Neural cell (in vitro differentiated cells): Measurements from ENCODE around the gene GSTM3. TPM values are rescaled to one million over a fixed set of nuclear protein-coding genes. Genes with fewer than 3 reads are reported as not detected.

Source experiments
- H2AFZ ChIP-seq: fragments of 200-600, 300-800 bp; sonication (generic), shearing (Covaris generic); 2 replicates; pipeline ENCODE4 v1.6.0; 2014; ENCODE audit warnings: low read depth, mild to moderate bottlenecking, antibody characterized with exemption, low read length, moderate library complexity
- H3F3A ChIP-seq: fragments of 200-600 bp; shearing (Covaris generic); 2 replicates; pipeline ENCODE4 v1.6.1; 2016; ENCODE audit warnings: mild to moderate bottlenecking, moderate library complexity, mixed read lengths, antibody characterized with exemption, low read length; ENCODE audit not compliant: insufficient read depth, poor library complexity, severe bottlenecking
- H3K27ac ChIP-seq: fragments of 200-600, 300-800 bp; sonication (generic), shearing (Covaris generic); 2 replicates; pipeline ENCODE4 v1.5.1; 2014; ENCODE audit warnings: mild to moderate bottlenecking, low read length, moderate library complexity
- H3K27me3 ChIP-seq: fragments of 300-800, 200-600 bp; sonication (generic), shearing (Covaris generic); 2 replicates; pipeline ENCODE4 v1.6.0; 2014; ENCODE audit warnings: mild to moderate bottlenecking, low read depth, low read length, moderate library complexity; ENCODE audit not compliant: insufficient read depth
- H3K36me3 ChIP-seq: fragments of 300-800, 200-600 bp; sonication (generic), shearing (Covaris generic); 2 replicates; pipeline ENCODE4 v1.5.1; 2014; ENCODE audit warnings: mild to moderate bottlenecking, antibody characterized with exemption, low read length, moderate library complexity; ENCODE audit not compliant: insufficient read depth
- H3K4me2 ChIP-seq: fragments of 300-800, 200-600 bp; sonication (generic), shearing (Covaris generic); 2 replicates; pipeline ENCODE4 v1.6.0; 2014; ENCODE audit warnings: mild to moderate bottlenecking, low read length
- H3K4me3 ChIP-seq: fragments of 300-800, 200-600 bp; sonication (generic), shearing (Covaris generic); 2 replicates; pipeline ENCODE4 v1.5.1; 2014; ENCODE audit warnings: mild to moderate bottlenecking, low read length, moderate library complexity
- H3K79me2 ChIP-seq: fragments of 200-600 bp; shearing (Covaris generic); replicated peaks from 2 replicates; pipeline ENCODE4 v1.6.0; 2014; ENCODE audit warnings: mild to moderate bottlenecking, low read length, moderate library complexity; ENCODE audit not compliant: insufficient read depth
- H3K9ac ChIP-seq: fragments of 300-800, 200-600 bp; sonication (generic), shearing (Covaris generic); 2 replicates; pipeline ENCODE4 v1.6.1; 2016; ENCODE audit warnings: mild to moderate bottlenecking, low read length, mixed read lengths
- H3K9me2 ChIP-seq: fragments of 200-600 bp; shearing (Covaris generic); 2 replicates; pipeline ENCODE4 v1.6.1; 2016; ENCODE audit warnings: mild to moderate bottlenecking, low read length, mixed read lengths; ENCODE audit not compliant: insufficient read depth
- H3K9me3 ChIP-seq: fragments of 200-600, 300-800 bp; sonication (generic), shearing (Covaris generic); 2 replicates; pipeline ENCODE4 v1.6.1; 2016; ENCODE audit warnings: mild to moderate bottlenecking, mixed run types, low read length, moderate library complexity, mixed read lengths
- H4K20me1 ChIP-seq: fragments of 200-600 bp; shearing (Covaris generic); 2 replicates; pipeline ENCODE4 v1.6.1; 2016; ENCODE audit warnings: mild to moderate bottlenecking, mixed run types; ENCODE audit not compliant: insufficient read depth
- EP300 ChIP-seq: fragments of 450-650 bp; conservative IDR thresholded peaks from 2 replicates; pipeline ENCODE4 v1.6.1; 2014; ENCODE audit warnings: antibody characterized with exemption, mild to moderate bottlenecking, moderate library complexity; ENCODE audit not compliant: poor library complexity, severe bottlenecking
- EZH2 ChIP-seq: fragments of 200-600, 300-800 bp; shearing (Covaris generic), sonication (generic); IDR thresholded peaks from 2 replicates; pipeline ENCODE4 v1.6.1; 2014; ENCODE audit warnings: antibody characterized with exemption, low read length, borderline replicate concordance, mild to moderate bottlenecking; ENCODE audit not compliant: insufficient read depth, poor library complexity, severe bottlenecking
- MXI1 ChIP-seq: fragments of 450-650 bp; conservative IDR thresholded peaks from 2 replicates; pipeline ENCODE4 v1.6.1; 2014; ENCODE audit warnings: antibody characterized with exemption, mild to moderate bottlenecking; ENCODE audit not compliant: poor library complexity, severe bottlenecking
- POLR2AphosphoS5 ChIP-seq: IDR thresholded peaks from 2 replicates; pipeline ENCODE4 v1.6.1; 2012
- RAD21 ChIP-seq: fragments of 450-650 bp; conservative IDR thresholded peaks from 2 replicates; pipeline ENCODE4 v1.6.1; 2014; ENCODE audit warnings: antibody characterized with exemption, mild to moderate bottlenecking, moderate library complexity
- SMC3 ChIP-seq: fragments of 450-650 bp; conservative IDR thresholded peaks from 2 replicates; pipeline ENCODE4 v1.6.1; 2014; ENCODE audit warnings: antibody characterized with exemption, mild to moderate bottlenecking, moderate library complexity; ENCODE audit not compliant: poor library complexity
- TAF1 ChIP-seq: IDR thresholded peaks from 2 replicates; pipeline ENCODE4 v1.6.1; 2012; ENCODE audit warnings: low read depth
- polyA plus RNA-seq: library from polyadenylated mRNA; depleted of rRNA; stranded (reverse); fragments of >200 nt; gene quantifications from 2 replicates; pipeline ENCODE4 v1.2.3, GENCODE V29; 2014
- TF ChIP-seq, protein P1 (sequence below): IDR thresholded peaks from 2 replicates; pipeline ENCODE4 v1.6.1; 2012; ENCODE audit warnings: borderline replicate concordance
- TF ChIP-seq, protein P2 (sequence below): fragments of 450-650 bp; IDR thresholded peaks from 2 replicates; pipeline ENCODE4 v1.5.1; 2014; ENCODE audit warnings: antibody characterized with exemption, mild to moderate bottlenecking, moderate library complexity; ENCODE audit not compliant: poor library complexity, severe bottlenecking

Gene GSTM3
- polyA plus RNA-seq, 1 donor from 2014 or later, result 195 TPM

DNA sequence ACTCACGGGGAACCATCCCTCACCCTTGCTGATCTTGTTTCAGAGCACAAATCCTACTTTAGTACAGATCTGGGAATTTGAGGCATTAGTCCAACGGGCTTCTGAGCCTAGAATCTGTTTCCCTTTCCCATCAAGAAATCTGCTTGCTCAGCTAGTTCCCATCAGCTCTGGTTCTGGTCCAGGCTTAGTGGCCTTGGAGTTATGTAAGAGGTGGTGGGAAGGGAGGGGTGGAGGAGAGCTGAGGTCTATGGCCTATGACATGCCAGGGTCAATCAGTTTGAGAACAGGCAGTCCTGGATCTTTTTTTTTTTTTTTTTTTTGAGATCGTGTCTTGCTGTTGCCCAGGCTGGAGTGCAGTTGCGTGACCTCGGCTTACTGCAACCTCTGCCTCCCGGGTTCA is 49.1 kb downstream of the GSTM3 start:
- H3K9ac ChIP-seq, result no peak overlapping the region
- H3K4me3 ChIP-seq, result no peak overlapping the region
- no peaks in the 10 kb centered on the region for H4K20me1 ChIP-seq
- no peak overlapping the region for H2AFZ ChIP-seq
- no peak overlapping the region for H3K27ac ChIP-seq
- H3K9me3 ChIP-seq, result no peaks in the 10 kb centered on the region
- H3F3A ChIP-seq, result no peaks in the 10 kb centered on the region
- H3K4me2 ChIP-seq, result no peak overlapping the region
- no peaks in the 10 kb centered on the region for H3K79me2 ChIP-seq
- no peaks in the 10 kb centered on the region for H3K36me3 ChIP-seq
- H3K27me3 ChIP-seq, result no peaks in the 10 kb centered on the region
- H3K9me2 ChIP-seq, result no peaks in the 10 kb centered on the region
- TF ChIP-seq TAF1 (no peak), EP300 (no peak)

DNA sequence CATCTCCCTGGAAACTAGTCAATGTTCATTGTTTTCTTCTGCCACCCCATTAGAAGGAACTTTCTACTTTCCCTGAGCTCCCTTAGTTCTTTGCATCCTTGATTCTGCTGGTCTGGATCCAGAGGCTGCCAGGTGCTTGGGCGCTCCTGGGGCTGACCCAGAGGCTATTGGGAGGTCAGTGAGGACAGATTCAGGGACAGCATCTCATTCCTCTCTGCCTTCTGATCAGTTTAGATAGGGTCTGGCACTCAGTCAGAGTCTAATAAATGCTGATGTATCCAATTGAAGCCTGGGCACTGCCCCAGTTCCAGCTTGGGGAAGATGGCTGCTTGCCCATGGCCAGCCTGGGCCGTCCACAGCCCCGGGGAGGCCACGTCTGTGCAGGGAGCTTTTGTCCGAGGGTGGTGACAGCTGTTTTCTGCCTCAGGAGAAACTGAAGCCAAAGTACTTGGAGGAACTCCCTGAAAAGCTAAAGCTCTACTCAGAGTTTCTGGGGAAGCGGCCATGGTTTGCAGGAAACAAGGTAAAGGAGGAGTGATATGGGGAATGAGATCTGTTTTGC is 50.9 kb downstream of the GSTM3 start:
- H3K27ac ChIP-seq, result no peak overlapping the region
- no peaks in the 10 kb centered on the region for H3K27me3 ChIP-seq
- H3K9me2 ChIP-seq, result no peaks in the 10 kb centered on the region
- TF ChIP-seq TAF1 (no peak), MXI1 (no peak), RAD21 (no peak), SMC3 (no peak), POLR2AphosphoS5 (no peak), EZH2 (no peak), EP300 (no peak)
- TF ChIP-seq, protein P1, sequence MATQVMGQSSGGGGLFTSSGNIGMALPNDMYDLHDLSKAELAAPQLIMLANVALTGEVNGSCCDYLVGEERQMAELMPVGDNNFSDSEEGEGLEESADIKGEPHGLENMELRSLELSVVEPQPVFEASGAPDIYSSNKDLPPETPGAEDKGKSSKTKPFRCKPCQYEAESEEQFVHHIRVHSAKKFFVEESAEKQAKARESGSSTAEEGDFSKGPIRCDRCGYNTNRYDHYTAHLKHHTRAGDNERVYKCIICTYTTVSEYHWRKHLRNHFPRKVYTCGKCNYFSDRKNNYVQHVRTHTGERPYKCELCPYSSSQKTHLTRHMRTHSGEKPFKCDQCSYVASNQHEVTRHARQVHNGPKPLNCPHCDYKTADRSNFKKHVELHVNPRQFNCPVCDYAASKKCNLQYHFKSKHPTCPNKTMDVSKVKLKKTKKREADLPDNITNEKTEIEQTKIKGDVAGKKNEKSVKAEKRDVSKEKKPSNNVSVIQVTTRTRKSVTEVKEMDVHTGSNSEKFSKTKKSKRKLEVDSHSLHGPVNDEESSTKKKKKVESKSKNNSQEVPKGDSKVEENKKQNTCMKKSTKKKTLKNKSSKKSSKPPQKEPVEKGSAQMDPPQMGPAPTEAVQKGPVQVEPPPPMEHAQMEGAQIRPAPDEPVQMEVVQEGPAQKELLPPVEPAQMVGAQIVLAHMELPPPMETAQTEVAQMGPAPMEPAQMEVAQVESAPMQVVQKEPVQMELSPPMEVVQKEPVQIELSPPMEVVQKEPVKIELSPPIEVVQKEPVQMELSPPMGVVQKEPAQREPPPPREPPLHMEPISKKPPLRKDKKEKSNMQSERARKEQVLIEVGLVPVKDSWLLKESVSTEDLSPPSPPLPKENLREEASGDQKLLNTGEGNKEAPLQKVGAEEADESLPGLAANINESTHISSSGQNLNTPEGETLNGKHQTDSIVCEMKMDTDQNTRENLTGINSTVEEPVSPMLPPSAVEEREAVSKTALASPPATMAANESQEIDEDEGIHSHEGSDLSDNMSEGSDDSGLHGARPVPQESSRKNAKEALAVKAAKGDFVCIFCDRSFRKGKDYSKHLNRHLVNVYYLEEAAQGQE, result no peak
- TF ChIP-seq, protein P2, sequence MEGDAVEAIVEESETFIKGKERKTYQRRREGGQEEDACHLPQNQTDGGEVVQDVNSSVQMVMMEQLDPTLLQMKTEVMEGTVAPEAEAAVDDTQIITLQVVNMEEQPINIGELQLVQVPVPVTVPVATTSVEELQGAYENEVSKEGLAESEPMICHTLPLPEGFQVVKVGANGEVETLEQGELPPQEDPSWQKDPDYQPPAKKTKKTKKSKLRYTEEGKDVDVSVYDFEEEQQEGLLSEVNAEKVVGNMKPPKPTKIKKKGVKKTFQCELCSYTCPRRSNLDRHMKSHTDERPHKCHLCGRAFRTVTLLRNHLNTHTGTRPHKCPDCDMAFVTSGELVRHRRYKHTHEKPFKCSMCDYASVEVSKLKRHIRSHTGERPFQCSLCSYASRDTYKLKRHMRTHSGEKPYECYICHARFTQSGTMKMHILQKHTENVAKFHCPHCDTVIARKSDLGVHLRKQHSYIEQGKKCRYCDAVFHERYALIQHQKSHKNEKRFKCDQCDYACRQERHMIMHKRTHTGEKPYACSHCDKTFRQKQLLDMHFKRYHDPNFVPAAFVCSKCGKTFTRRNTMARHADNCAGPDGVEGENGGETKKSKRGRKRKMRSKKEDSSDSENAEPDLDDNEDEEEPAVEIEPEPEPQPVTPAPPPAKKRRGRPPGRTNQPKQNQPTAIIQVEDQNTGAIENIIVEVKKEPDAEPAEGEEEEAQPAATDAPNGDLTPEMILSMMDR, result no peak
- H3K9ac ChIP-seq, result no peak overlapping the region
- no peaks in the 10 kb centered on the region for H4K20me1 ChIP-seq
- H3K79me2 ChIP-seq, result no peaks in the 10 kb centered on the region
- no peak overlapping the region for H3K4me2 ChIP-seq
- no peak overlapping the region for H3K4me3 ChIP-seq
- no peaks in the 10 kb centered on the region for H3F3A ChIP-seq
- H3K9me3 ChIP-seq, result no peaks in the 10 kb centered on the region
- no peak overlapping the region for H2AFZ ChIP-seq
- H3K36me3 ChIP-seq, result no peaks in the 10 kb centered on the region
